SK-N-SH treated with all-trans-retinoic acid at 6 μM for 48 hours (cell line): Measurements from ENCODE around the gene ACSL1.

Experiments used
- PATZ1 ChIP-seq: fragments of 250-450 bp; sonication (Bioruptor Pico); IDR thresholded peaks from 2 replicates; pipeline ENCODE4 v1.8.0; 2020; ENCODE audit warnings: mild to moderate bottlenecking, moderate library complexity, borderline replicate concordance
- TOX ChIP-seq: fragments of 250-450 bp; sonication (Bioruptor Pico); IDR thresholded peaks from 2 replicates; pipeline ENCODE4 v1.8.0; 2021; ENCODE audit warnings: mild to moderate bottlenecking, moderate library complexity, borderline replicate concordance
- ZNF565 ChIP-seq: fragments of 450-650 bp; formaldehyde crosslinking; conservative IDR thresholded peaks from 2 replicates; pipeline ENCODE4 v1.5.0; 2020; ENCODE audit warnings: low read depth, mild to moderate bottlenecking, moderate library complexity
- ZNF8 ChIP-seq: fragments of 450-650 bp; formaldehyde crosslinking; IDR thresholded peaks from 2 replicates; pipeline ENCODE4 v1.5.0; 2020; ENCODE audit warnings: mild to moderate bottlenecking, moderate library complexity

GRCh38 chr4:184849185-184849584, 23.4 kb upstream of the ACSL1 start:
- TF ChIP-seq PATZ1 (CRISPR knock-in tag) (no peak), TOX (CRISPR knock-in tag) (no peak), ZNF565 (CRISPR knock-in tag) (no peak), ZNF8 (no peak)
